ENCODE results near the gene DTX3.

DNA sequence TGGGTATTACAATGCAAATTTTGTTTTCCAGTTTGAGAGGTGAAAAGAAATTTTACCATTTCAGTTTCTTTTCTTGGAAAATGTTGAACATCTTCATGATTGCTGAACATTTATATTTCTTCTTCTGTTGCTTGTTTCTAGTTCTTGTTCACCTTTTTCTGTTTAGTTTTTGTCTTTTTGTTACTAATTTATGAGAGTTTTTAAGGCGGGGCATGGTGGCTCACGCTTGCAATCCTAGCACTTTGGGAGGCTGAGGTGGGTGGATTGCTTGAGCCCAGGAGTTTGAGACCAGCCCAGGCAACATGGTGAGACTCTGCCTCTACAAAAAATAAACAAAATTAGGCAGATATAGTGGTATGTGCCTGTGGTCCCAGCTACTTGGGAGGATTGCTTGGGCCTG, 44.1 kb upstream of the DTX3 start:
- TF ChIP-seq POLR2AphosphoS5 (IDR thresholded peaks at IDR 0.05) = no peak
- no peak for TF ChIP-seq POLR2A (IDR thresholded peaks at IDR 0.05)
- TF ChIP-seq, protein P1, sequence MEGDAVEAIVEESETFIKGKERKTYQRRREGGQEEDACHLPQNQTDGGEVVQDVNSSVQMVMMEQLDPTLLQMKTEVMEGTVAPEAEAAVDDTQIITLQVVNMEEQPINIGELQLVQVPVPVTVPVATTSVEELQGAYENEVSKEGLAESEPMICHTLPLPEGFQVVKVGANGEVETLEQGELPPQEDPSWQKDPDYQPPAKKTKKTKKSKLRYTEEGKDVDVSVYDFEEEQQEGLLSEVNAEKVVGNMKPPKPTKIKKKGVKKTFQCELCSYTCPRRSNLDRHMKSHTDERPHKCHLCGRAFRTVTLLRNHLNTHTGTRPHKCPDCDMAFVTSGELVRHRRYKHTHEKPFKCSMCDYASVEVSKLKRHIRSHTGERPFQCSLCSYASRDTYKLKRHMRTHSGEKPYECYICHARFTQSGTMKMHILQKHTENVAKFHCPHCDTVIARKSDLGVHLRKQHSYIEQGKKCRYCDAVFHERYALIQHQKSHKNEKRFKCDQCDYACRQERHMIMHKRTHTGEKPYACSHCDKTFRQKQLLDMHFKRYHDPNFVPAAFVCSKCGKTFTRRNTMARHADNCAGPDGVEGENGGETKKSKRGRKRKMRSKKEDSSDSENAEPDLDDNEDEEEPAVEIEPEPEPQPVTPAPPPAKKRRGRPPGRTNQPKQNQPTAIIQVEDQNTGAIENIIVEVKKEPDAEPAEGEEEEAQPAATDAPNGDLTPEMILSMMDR (IDR thresholded peaks at IDR 0.05 in 8 of 11, conservative IDR thresholded peaks at IDR 0.05 in 3 of 11) = no peak
